Osteocyte (in vitro differentiated cells): ENCODE results near the gene USP5. TPM values are rescaled to one million over a fixed set of nuclear protein-coding genes. Genes with fewer than 3 reads are reported as not detected.
"Not testable (repeated sequence)": the region's sequence is repeated elsewhere in the genome, so short reads cannot be mapped to it uniquely, and the experiment has no call there.

ENCODE experiments used
- DNase-seq: peaks from one replicate; pipeline ENCODE4 v3.0.0; 2021; ENCODE audit warnings: mixed read lengths; ENCODE audit not compliant: unreplicated experiment; ENCODE audit errors: extremely low spot score
- H3K27ac Mint-ChIP-seq: one replicate; pipeline ENCODE4 v1.8.0; 2021; ENCODE audit warnings: mild to moderate bottlenecking, mixed read lengths; ENCODE audit not compliant: unreplicated experiment
- H3K27me3 Mint-ChIP-seq: one replicate; pipeline ENCODE4 v1.8.0; 2021; ENCODE audit warnings: mixed read lengths; ENCODE audit not compliant: unreplicated experiment
- H3K36me3 Mint-ChIP-seq: one replicate; pipeline ENCODE4 v1.8.0; 2021; ENCODE audit warnings: mixed read lengths; ENCODE audit not compliant: unreplicated experiment
- H3K4me1 Mint-ChIP-seq: one replicate; pipeline ENCODE4 v1.8.0; 2021; ENCODE audit warnings: mixed read lengths; ENCODE audit not compliant: unreplicated experiment
- H3K4me3 Mint-ChIP-seq: one replicate; pipeline ENCODE4 v1.8.0; 2021; ENCODE audit warnings: mild to moderate bottlenecking, moderate library complexity, mixed read lengths; ENCODE audit not compliant: unreplicated experiment
- H3K9me3 Mint-ChIP-seq: one replicate; pipeline ENCODE4 v1.8.0; 2021; ENCODE audit warnings: mixed read lengths; ENCODE audit not compliant: unreplicated experiment
- CTCF ChIP-seq: fragments of 200-600 bp; sonication (generic); IDR thresholded peaks from 2 replicates; pipeline ENCODE4 v1.5.0; 2021; ENCODE audit warnings: antibody characterized with exemption, mild to moderate bottlenecking, moderate library complexity
- total RNA-seq: library from RNA; stranded (reverse); gene quantifications from 2 replicates; pipeline ENCODE4 v1.2.1, GENCODE V29; 2021

USP5 gene
- total RNA-seq, 1 donor from 2014 or later: 114 TPM

DNA sequence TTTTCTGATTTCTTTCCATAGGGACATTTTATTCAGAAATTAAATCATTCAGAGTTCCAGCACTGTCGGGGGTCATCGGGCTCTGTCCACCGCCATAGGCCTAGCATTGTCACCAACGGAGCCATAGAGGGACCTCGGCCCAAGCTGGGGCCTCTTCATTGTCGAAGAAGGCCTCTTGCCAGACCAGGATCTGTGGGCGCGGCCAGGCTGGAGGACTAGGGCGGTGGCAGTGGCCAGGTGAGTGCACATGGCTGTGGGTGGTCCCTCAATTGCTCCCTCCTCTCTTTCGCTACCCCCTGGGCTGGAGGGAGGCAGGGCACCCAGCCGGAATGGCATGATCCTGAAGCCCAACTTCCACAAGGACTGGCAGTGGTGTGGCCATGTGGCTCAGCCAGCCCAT lies 31.7 kb downstream of the USP5 start:
- no peak for TF ChIP-seq CTCF
- Mint-ChIP-seq H3K36me3 (no peaks in the 10 kb centered on the region), H3K27me3 (no peaks in the 10 kb centered on the region), H3K4me3 (no peak overlapping the region), H3K9me3 (no peaks in the 10 kb centered on the region), H3K27ac (no peak overlapping the region), H3K4me1 (no peaks in the 10 kb centered on the region)
- no peak for DNase-seq

DNA sequence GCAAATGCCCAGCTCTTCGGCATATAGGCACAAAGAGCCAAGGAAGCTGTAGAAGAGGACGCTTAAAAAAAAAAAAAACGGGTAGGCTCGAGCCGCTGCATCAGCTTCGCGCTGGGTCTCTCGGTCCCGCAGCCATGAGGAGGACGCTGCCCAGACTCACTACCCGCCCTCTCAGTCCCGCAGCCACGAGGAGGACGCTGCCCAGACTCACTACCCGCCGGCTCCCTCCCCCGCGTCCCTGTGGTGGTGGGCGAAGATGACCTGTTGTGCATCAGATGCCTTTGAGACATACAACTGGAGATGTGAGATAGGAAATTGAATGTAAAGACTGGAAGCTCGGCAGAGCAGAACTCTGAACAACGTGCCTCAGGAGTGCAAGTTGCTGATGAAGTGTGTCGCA lies 32.6 kb downstream of the USP5 start:
- Mint-ChIP-seq H3K4me3 (no peak overlapping the region), H3K27ac (no peak overlapping the region), H3K27me3 (no peaks in the 10 kb centered on the region), H3K4me1 (no peaks in the 10 kb centered on the region), H3K9me3 (no peaks in the 10 kb centered on the region), H3K36me3 (no peaks in the 10 kb centered on the region)
- no peak for DNase-seq
- no peak for TF ChIP-seq CTCF

DNA sequence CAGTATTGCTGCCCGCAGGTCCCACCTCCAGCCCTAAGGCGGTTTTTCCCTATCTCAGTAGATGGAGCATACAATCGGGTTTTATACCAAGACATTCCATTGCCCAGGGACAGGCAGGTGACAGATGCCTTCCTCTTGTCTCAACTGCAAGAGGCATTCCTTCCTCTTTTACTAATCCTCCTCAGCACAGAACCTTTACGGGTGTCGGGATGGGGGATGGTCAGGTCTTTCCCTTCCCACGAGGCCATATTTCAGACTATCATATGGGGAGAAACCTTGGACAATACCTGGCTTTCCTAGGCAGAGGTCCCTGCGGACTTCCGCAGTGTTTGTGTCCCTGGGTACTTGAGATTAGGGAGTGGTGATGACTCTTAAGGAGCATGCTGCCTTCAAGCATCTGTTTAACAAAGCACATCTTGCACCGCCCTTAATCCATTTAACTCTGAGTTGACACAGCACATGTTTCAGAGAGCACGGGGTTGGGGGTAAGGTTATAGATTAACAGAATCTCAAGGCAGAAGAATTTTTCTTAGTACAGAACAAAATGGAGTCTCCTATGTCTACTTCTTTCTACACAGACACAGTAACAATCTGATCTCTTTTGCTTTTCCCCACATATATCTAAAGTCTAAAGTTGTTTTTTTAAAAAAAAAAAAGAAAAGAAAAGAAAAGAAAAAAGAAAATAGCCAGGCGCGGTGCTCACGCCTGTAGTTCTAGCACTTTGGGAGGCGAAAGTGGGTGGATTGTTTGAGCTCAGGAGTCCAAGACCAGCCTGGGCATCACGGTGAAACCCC lies 34.5 kb downstream of the USP5 start:
- peak overlapping the region; percentile 35 for H3K27ac Mint-ChIP-seq
- H3K27me3 Mint-ChIP-seq, DNase-seq, H3K36me3 Mint-ChIP-seq, H3K9me3 Mint-ChIP-seq, H3K4me3 Mint-ChIP-seq, H3K4me1 Mint-ChIP-seq: not testable (repeated sequence)

DNA sequence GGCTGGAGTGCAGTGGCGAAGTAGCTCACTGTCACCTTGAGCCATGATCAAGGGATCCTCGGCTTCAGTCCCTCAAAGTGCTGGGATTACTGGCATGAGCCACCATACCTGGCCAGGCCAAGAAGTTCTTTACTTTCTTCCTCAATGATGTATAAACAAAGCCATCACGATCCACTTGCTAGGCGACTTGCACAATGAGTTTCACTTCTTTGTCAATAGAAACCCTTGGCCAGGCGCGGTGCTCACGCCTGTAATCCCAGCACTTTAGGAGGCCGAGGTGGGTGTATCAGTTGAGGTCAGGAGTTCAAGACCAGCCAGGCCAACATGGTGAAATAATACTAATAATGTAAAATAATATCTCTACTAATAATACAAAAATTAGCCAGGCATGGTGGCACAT lies 35.5 kb downstream of the USP5 start:
- no peaks in the 10 kb centered on the region for H3K36me3 Mint-ChIP-seq
- H3K4me3 Mint-ChIP-seq: no peak overlapping the region
- no peak for TF ChIP-seq CTCF
- no peak for DNase-seq
- no peaks in the 10 kb centered on the region for H3K9me3 Mint-ChIP-seq
- no peak overlapping the region for H3K27ac Mint-ChIP-seq
- no peaks in the 10 kb centered on the region for H3K27me3 Mint-ChIP-seq
- H3K4me1 Mint-ChIP-seq: peaks cover 12% of the 10 kb centered on the region

GRCh38 chr12:6888360-6888759 lies 36.4 kb downstream of the USP5 start:
- no peaks in the 10 kb centered on the region for H3K27me3 Mint-ChIP-seq
- DNase-seq: no peak
- TF ChIP-seq CTCF: no peak
- no peaks in the 10 kb centered on the region for H3K9me3 Mint-ChIP-seq
- H3K4me3 Mint-ChIP-seq: no peak overlapping the region
- H3K36me3 Mint-ChIP-seq: no peaks in the 10 kb centered on the region
- peaks cover 14% of the 10 kb centered on the region for H3K4me1 Mint-ChIP-seq
- H3K27ac Mint-ChIP-seq: no peak overlapping the region

GRCh38 chr12:6888794-6889193 lies 36.8 kb downstream of the USP5 start:
- not testable (repeated sequence) for H3K27ac Mint-ChIP-seq, H3K36me3 Mint-ChIP-seq, H3K9me3 Mint-ChIP-seq, H3K4me3 Mint-ChIP-seq, H3K27me3 Mint-ChIP-seq, DNase-seq
- H3K4me1 Mint-ChIP-seq: peaks cover 14% of the 10 kb centered on the region

- H3K27me3 Mint-ChIP-seq, H3K9me3 Mint-ChIP-seq, DNase-seq, H3K36me3 Mint-ChIP-seq: not testable (repeated sequence)
- Mint-ChIP-seq H3K27ac (peak overlapping the region; percentile 98), H3K4me3 (peak overlapping the region; percentile 75), H3K4me1 (peaks cover 14% of the 10 kb centered on the region)
Measured at GRCh38 chr12:6889775-6890573, 38.0 kb downstream of the USP5 start.
